ENCODE data around the gene C16orf95.

Gene C16orf95

DNA sequence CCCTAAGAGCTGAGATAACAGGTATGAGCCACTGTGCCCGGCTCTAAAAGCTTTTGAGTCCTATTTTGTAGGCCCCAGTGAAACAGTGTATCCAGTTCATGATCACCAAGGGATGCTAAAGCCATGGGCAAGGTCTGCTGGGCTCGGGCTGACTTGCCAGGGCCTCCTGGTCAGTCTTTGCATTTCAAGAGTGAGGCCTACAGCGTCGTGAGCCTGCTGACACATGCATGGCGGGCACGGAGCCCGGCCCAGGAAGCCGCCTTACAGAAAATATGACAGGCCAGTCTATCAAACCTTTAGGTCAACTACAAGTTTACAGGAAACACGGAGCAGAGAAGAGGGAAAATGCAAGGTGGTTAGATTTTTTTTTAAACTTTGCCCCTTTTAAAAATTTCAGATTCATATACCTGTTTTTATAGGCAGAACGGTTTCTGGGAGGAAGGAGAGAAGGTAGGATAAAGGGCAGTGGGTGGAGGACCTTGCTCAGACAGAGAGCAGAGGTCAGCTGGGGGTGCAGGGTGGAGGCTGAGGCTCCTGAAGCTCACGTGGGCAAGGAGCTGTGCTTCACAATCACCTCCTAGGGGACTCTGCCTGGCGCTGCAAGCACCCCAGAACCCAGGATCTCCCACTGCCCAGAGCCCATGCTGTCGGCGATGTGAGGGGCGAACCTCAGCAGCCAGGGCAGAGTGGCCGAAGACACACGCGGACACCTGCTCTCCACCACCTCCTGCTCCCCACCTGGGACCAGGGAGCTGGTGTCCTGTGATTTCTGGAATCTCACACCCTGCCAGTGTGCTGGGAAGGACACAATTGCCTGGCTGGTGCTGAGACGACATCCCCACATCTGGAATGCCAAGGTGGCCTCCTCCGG lies 21.3 kb downstream of the C16orf95 start:
- in situ Hi-C loops (cut with MboI; ENCODE audit: low sequenced_read_pairs), result no loop called here

DNA sequence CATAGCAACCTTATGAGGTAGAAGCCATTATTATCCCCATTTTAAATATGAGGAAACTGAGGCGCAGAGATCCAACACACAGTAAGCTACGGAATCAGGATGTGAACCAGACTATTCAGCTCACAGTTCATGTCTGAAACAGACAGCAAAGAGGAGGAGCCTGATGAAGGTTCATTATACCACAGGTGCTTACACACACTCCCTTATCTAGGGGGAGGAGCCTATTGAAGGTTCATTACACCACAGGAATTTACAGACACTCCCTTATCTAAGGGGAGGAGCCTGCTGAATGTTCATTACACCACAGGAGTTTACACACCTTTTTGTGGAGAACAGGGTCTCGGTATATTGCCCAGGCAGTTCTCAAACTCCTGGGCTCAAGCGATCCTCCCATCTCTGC lies 21.9 kb downstream of the C16orf95 start:
- in situ Hi-C loops (cut with MboI; ENCODE audit: low sequenced_read_pairs), result no loop called here

DNA sequence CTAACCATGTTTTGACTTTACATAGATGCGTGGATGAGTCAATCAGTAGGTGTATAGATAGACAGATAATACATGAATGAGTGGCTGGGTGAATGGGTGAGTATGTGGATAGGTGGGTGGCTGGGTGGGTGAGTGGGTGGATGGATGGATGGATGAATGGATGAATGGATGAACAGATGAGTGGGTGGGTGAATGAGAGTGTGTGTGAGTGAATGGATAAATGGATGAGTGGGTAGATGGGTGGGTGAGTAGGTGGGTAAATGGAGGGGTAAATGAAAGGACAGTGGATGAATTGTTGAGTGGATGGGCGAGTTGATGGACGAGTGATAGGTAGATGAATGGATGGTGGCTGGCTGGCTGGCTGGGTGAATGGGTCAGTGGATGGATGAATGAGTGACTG lies 23.2 kb downstream of the C16orf95 start:
- in situ Hi-C loops (cut with MboI; ENCODE audit: low sequenced_read_pairs), result no loop called here

- in situ Hi-C loops (cut with MboI; ENCODE audit: low sequenced_read_pairs), result no loop called here
Observed at GRCh38 chr16:87291944-87292343, 25.2 kb downstream of the C16orf95 start.

DNA sequence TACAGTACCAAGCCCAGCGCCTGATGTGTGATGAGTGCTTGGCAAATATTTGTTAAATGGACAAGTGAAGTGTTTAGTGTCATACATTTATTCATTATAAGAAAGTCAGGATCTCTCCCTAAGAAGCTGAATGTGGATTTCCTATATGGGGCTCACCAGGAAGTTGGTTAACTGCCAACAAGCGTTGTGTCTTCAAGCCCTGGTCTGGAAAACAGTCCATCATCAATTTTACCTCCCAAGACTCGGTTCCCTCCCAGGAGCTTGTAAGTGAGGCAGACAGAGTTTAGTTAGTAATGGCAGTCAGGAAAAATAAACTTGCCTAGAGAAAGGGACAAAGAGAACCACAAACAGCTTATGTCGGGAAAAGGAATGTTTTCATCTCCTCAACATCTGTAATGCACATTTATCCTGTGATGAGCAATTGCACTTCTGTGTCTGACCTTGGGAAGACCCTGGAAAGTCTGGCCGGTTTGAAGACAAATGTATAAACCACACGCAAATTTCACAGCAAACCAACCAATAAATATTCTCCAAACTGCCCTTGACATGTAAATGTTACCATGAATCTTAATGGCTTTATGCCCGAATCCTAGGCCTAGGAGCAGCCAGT lies 28.3 kb downstream of the C16orf95 start:
- in situ Hi-C loops (cut with MboI; ENCODE audit: low sequenced_read_pairs), result no loop called here

DNA sequence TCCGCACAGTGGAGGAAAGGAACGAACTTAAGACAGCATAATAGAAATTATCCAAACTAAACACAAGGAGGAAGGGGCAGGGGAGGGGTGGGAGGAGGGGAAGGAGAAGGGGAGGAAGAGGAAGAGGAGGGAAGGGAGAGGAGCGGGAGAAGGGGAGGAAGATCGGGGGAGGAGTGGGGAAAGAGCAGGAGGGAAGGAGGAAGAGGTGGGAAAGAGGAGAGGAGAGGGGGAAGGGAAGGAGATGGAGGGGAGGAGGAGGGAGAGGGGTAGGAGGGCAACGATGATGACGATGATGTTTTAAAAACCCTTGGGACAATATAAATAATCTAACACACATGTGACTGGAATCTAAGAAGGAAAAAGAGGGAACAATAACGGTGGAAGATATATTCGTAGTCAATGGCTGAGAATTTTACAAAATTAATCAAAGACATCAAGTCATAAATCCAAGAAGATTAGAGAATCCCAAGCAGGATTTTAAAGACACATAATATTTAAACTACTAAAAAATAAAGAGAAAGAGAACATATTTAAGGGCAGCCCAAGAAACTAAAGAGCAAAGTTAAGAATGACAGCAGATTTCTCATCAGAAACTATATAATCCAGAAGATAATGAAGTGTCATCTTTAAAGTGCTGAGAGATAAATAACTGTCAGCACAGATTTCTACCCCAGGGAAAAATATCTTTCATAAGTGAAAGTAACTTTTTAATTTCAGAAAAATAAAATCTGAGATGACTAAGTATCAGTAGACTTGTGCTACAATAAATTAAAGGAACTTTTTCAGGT lies 30.2 kb downstream of the C16orf95 start:
- in situ Hi-C loops (cut with MboI; ENCODE audit: low sequenced_read_pairs), result no loop called here

DNA sequence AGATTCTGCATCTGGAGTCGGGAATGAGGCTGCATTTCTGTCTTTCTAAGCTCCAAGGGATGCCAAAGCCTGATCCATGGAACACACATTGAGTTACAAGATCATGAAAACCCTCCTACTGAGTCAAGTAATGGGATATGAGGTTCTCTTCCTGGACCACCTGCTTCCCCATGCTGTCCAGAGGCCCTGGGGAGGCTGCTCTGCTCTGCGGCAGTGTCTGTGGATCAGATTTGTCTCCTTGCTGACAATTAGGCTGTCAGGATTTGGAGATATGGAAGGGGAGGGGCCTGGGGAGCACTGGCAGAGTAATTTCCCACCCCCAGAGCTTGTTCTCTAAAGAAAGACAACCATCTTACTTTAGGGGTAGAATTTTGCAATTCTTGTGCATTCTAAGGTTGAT lies 33.0 kb downstream of the C16orf95 start:
- in situ Hi-C loops (cut with MboI; ENCODE audit: low sequenced_read_pairs), result no loop called here

- in situ Hi-C loops (cut with MboI; ENCODE audit: low sequenced_read_pairs), result no loop called here
Observed at GRCh38 chr16:87279094-87279658, 38.0 kb downstream of the C16orf95 start.

DNA sequence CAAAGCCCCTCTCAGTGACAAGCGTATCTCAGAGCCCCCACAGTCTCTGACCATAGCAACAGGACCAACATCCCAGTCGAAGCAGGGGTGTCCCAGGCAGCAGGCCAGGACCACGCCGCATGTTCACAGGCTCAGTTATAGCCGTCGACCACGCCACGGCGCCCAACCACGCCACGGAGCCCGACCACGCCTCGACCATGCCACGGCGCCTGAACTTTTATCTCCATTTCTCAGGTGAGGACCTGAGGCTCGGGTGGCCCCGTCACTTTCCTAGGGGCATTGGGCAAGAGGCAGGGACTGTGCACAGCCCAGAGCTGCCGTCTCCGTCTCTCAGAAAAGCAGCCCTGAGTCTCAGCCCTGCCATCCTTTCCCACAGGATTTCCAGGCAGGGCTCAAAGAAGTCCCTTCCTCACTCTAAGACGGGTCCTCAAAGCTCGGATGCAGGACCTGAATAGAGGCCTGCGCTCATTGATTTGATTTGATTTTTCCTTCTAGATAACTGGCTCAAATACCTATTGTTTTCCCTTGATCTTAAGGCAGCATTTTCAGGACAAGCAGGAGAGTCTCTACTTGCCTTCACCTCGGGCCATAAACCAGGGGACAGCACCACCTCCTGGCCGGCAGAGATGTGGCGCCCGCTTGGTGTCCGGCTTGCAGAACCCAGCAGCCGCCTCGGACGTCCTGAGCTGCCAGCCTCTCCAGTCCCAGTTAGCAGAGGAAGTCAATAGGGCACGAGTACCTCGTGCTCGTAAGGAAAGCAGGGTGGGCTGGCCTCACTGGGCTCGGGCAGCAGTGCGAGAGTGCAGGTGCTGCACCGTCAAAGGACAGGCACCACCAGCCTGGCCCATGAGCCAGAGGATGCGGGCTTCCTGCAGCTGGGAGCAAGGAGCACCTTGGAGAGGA lies 38.8 kb downstream of the C16orf95 start:
- in situ Hi-C loops (cut with MboI; ENCODE audit: low sequenced_read_pairs), result no loop called here

- in situ Hi-C loops (cut with MboI; ENCODE audit: low sequenced_read_pairs), result no loop called here
Observed at GRCh38 chr16:87276924-87277323, 40.3 kb downstream of the C16orf95 start.

DNA sequence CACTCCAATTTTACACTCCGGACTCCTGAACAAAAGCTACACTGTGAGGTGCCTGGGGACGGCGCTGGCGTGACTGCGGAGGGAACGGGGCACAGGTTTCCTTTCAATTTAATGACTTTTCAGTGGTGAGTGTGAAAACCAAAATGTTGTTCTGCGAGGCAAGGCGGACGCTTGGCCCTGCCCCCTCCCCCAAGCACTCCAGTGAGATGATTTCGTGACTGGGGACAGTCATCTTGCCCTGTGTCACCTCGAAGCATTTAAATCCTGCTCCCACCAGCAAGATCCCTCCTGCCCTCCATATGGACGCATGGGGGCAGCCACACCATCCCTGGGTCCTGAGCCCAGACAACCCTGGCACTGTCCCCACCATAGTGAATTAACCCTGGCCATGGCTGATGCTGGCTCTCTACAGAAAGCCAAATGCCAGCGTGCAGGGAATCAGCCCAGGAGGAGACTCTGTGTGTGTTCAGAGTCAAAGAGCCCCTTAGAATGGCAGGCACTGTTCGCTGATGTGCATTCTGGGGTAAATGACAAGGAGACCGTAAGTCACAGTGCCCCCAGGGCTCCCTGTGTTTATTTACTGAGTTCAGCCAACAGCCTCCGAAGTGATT lies 41.0 kb downstream of the C16orf95 start:
- in situ Hi-C loops (cut with MboI; ENCODE audit: low sequenced_read_pairs), result no loop called here

GRCh38 chr16:87274794-87275193 lies 42.4 kb downstream of the C16orf95 start:
- in situ Hi-C loops (cut with MboI; ENCODE audit: low sequenced_read_pairs), result no loop called here

GRCh38 chr16:87273471-87274030 lies 43.6 kb downstream of the C16orf95 start:
- in situ Hi-C loops (cut with MboI; ENCODE audit: low sequenced_read_pairs), result no loop called here

- in situ Hi-C loops (cut with MboI; ENCODE audit: low sequenced_read_pairs), result no loop called here
Observed at GRCh38 chr16:87271256-87271655, 45.9 kb downstream of the C16orf95 start.

DNA sequence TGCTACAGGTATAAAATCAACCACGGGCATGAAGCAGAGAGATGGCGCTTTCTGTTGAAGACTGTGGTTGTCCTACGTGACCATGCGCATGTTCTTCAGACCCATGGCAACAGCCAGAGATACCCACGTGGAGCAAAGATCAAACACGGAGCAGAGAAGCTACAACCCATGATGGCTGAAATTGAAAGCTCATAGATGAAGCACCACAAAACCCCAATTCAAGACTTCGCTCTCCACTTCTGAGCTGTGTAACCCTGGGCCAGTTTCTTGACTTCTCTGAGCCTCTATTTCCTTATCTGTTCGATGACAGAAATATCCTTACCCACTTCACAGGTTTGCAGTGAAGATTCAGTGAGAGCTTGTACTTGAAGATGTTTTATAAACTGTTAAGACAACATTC lies 49.6 kb downstream of the C16orf95 start:
- in situ Hi-C loops (cut with MboI; ENCODE audit: low sequenced_read_pairs), result no loop called here

GRCh38 chr16:87266846-87267245 lies 50.3 kb downstream of the C16orf95 start:
- in situ Hi-C loops (cut with MboI; ENCODE audit: low sequenced_read_pairs), result no loop called here

GRCh38 chr16:87265261-87265660 lies 51.9 kb downstream of the C16orf95 start:
- in situ Hi-C loops (cut with MboI; ENCODE audit: low sequenced_read_pairs), result no loop called here

GRCh38 chr16:87264634-87265033 lies 52.6 kb downstream of the C16orf95 start:
- in situ Hi-C loops (cut with MboI; ENCODE audit: low sequenced_read_pairs), result no loop called here

DNA sequence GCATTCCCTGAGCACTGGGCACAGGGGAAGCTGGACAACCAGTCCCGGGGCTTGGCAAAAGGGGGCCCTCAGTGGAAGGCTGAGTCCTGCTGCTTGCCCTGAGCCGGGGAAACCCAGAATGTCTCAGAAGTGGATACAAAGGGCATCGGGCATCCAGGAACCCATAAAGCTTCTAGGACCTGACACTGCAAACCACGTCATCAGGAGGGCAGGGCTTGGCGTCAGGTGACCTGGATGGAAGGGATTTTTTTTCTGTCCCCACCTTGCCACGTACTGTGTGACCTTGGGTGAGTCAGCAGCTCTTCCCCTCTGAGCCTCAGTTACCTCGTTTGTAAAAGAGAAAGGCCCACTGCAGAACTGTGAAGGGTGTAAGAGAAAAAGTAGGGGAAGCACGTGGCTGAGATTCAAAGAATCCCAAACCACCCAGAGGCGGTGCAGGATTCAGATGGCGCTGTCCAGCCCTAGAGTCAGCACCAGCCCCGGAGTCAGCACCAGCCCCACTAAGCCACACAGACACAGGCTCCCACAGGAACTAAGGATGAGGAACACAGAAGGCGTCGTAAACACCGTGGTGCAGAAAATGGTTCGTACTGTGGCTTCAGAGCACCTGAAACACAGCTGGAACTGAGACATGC lies 53.7 kb downstream of the C16orf95 start:
- in situ Hi-C loops (cut with MboI; ENCODE audit: low sequenced_read_pairs), result no loop called here
